ENCODE data around the gene KLHL29. TPM values are rescaled to one million over a fixed set of nuclear protein-coding genes. Genes with fewer than 3 reads are reported as not detected.

Gene KLHL29
- total RNA-seq, 2 experiments from 2014 or later, result 2.5 to 2.7 TPM

DNA sequence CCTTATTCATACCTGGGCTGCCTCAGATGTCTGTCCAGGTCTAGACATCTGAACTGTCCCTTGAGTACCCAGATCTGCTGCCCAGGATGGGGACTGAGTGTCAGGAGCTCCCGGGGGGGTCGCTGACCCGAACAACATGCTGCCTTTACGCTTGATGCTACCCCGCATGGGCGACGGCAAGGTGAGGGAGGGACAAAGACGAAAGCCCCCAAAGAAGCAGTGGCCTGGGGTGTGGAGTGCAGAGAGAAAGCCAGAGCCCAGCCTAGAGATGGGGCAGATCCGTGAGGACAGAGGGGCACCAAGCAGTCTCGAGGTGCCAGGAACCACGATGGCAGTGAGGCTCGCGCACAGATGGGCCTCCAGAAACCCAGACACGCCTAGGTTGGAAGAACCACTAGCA is 307.3 kb downstream of the KLHL29 start:
- Mint-ChIP-seq H3K9me3 (no peaks in the 10 kb centered on the region), H3K27me3 (no peaks in the 10 kb centered on the region), H3K4me1 (ENCODE audit: low read depth) (no peaks in the 10 kb centered on the region), H3K27ac (no peak overlapping the region), H3K36me3 (ENCODE audit: low read depth) (peaks cover 10% of the 10 kb centered on the region), H3K4me3 (no peak overlapping the region)
- Histone ChIP-seq H3K4me1 (ENCODE audit: insufficient read depth, low read length) (no peaks in the 10 kb centered on the region), H3K27ac (ENCODE audit: low read depth in 1 of 2, low read length in 2 of 2) (no peak overlapping the region), H3K9me3 (ENCODE audit: control insufficient read depth in 1 of 2, insufficient read depth in 1 of 2, low read length in 2 of 2) (no peaks in the 10 kb centered on the region), H3K27me3 (ENCODE audit: control insufficient read depth in 1 of 2, insufficient read depth in 2 of 2, low read length in 2 of 2) (no peaks in the 10 kb centered on the region), H3K4me3 (ENCODE audit: low read length) (no peak overlapping the region), H3K36me3 (ENCODE audit: insufficient read depth, low read length) (no peaks in the 10 kb centered on the region)
- intact Hi-C loops (cut with DNase I, micrococcal nuclease), result no loop called here
- ChIA-PET CTCF (no interaction called here), POLR2A (no interaction called here)
- TF ChIP-seq, protein P1, sequence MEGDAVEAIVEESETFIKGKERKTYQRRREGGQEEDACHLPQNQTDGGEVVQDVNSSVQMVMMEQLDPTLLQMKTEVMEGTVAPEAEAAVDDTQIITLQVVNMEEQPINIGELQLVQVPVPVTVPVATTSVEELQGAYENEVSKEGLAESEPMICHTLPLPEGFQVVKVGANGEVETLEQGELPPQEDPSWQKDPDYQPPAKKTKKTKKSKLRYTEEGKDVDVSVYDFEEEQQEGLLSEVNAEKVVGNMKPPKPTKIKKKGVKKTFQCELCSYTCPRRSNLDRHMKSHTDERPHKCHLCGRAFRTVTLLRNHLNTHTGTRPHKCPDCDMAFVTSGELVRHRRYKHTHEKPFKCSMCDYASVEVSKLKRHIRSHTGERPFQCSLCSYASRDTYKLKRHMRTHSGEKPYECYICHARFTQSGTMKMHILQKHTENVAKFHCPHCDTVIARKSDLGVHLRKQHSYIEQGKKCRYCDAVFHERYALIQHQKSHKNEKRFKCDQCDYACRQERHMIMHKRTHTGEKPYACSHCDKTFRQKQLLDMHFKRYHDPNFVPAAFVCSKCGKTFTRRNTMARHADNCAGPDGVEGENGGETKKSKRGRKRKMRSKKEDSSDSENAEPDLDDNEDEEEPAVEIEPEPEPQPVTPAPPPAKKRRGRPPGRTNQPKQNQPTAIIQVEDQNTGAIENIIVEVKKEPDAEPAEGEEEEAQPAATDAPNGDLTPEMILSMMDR (IDR thresholded peaks at IDR 0.05), result no peak
- no peak for ATAC-seq (ENCODE audit: poor library complexity)
- DNase-seq, result no peak

DNA sequence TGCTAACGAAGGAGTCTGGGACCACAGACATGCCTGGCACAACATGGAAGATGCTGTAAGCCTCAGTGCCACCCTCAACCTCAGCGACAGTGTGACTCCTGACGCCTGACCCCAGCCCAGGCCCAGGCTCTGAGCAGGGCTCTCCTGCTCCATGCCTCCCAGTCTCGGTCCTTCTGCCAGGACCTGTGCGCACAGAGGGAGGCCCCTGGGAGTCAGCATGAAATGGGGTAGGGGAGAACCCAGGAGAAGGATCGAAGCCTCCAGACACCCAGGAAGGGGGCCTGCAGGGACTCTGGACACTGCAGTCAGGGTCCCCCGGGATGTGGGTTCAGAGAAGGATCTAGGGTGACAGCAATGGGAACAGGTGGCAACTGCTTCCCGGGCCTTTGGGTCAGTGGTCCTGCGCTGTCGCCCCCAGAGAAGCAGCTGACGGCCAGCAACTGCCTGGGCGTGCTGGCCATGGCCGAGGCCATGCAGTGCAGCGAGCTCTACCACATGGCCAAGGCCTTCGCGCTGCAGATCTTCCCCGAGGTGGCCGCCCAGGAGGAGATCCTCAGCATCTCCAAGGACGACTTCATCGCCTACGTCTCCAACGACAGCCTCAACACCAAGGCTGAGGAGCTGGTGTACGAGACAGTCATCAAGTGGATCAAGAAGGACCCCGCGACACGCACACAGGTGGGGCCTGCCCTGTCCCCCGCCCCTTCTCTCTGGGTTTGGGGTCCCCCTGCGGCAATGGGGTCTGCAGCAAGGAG is 308.0 kb downstream of the KLHL29 start:
- ChIA-PET CTCF (no interaction called here), POLR2A (no interaction called here)
- intact Hi-C loops (cut with DNase I, micrococcal nuclease), result no loop called here
- H3K9me3 Mint-ChIP-seq, result no peaks in the 10 kb centered on the region
- Histone ChIP-seq H3K4me1 (ENCODE audit: insufficient read depth, low read length) (no peaks in the 10 kb centered on the region), H3K4me3 (ENCODE audit: low read length) (no peak overlapping the region), H3K36me3 (ENCODE audit: insufficient read depth, low read length) (no peaks in the 10 kb centered on the region), H3K9me3 (ENCODE audit: control insufficient read depth in 1 of 2, insufficient read depth in 1 of 2, low read length in 2 of 2) (no peaks in the 10 kb centered on the region), H3K27ac (ENCODE audit: low read depth in 1 of 2, low read length in 2 of 2) (no peak overlapping the region), H3K27me3 (ENCODE audit: control insufficient read depth in 1 of 2, insufficient read depth in 2 of 2, low read length in 2 of 2) (no peaks in the 10 kb centered on the region)
- TF ChIP-seq, protein P1 (IDR thresholded peaks at IDR 0.05), result no peak
- no peak overlapping the region for H3K27ac Mint-ChIP-seq
- H3K27me3 Mint-ChIP-seq, result no peaks in the 10 kb centered on the region
- peaks cover 14% of the 10 kb centered on the region for H3K36me3 Mint-ChIP-seq (ENCODE audit: low read depth)
- DNase-seq, result no peak
- no peak overlapping the region for H3K4me3 Mint-ChIP-seq
- no peak for ATAC-seq (ENCODE audit: poor library complexity)
- H3K4me1 Mint-ChIP-seq (ENCODE audit: low read depth), result no peaks in the 10 kb centered on the region

DNA sequence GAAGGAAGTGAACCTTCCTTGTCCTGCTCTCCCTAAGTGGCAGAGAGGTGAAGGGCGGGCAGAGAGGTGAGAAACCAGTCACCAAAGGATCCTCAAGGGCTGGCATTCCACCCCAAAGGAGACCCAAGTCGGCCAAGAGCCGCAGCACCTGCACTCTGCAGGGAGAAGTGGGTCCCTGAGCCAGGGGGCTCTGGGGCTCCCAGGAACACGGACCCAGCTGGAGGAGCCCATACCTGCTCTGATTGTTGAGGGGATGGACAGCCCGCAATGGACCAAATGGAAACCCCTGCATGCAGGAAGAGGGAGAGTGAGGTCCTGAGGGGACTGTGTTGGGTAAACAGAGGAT is 308.6 kb downstream of the KLHL29 start:
- no peak overlapping the region for H3K4me3 Mint-ChIP-seq
- peaks cover 14% of the 10 kb centered on the region for H3K36me3 Mint-ChIP-seq (ENCODE audit: low read depth)

More for the DNA sequence above, 308.6 kb downstream of the KLHL29 start:
- no peaks in the 10 kb centered on the region for H3K36me3 ChIP-seq (ENCODE audit: insufficient read depth, low read length)
- H3K9me3 ChIP-seq (ENCODE audit: control insufficient read depth in 1 of 2, insufficient read depth in 1 of 2, low read length in 2 of 2), result no peaks in the 10 kb centered on the region
- TF ChIP-seq, protein P1 (IDR thresholded peaks at IDR 0.05), result no peak
- intact Hi-C loops (cut with DNase I, micrococcal nuclease), result no loop called here
- no peak overlapping the region for H3K4me3 ChIP-seq (ENCODE audit: low read length)
- Mint-ChIP-seq H3K9me3 (no peaks in the 10 kb centered on the region), H3K27me3 (no peaks in the 10 kb centered on the region), H3K4me1 (ENCODE audit: low read depth) (no peaks in the 10 kb centered on the region), H3K27ac (no peak overlapping the region)
- CTCF ChIA-PET, result no interaction called here
- H3K27me3 ChIP-seq (ENCODE audit: control insufficient read depth in 1 of 2, insufficient read depth in 2 of 2, low read length in 2 of 2), result no peaks in the 10 kb centered on the region
- no peaks in the 10 kb centered on the region for H3K4me1 ChIP-seq (ENCODE audit: insufficient read depth, low read length)
- DNase-seq, result no peak
- no peak for ATAC-seq (ENCODE audit: poor library complexity)
- POLR2A ChIA-PET, result no interaction called here
- H3K27ac ChIP-seq (ENCODE audit: low read depth in 1 of 2, low read length in 2 of 2), result no peak overlapping the region
